ENCODE measurements around the gene USP9X.
"Not testable (repeated sequence)": the region's sequence is repeated elsewhere in the genome, so short reads cannot be mapped to it uniquely, and the experiment has no call there.

The USP9X gene

GRCh38 chrX:41282307-41282706 lies 197.1 kb downstream of the USP9X start:
- not testable (repeated sequence) for DNase-seq (ENCODE audit: low read depth)

GRCh38 chrX:41285928-41286327 lies 200.7 kb downstream of the USP9X start:
- not testable (repeated sequence) for DNase-seq (ENCODE audit: low read depth)
